ENCODE results near the gene TMEM201. TPM values are rescaled to one million over a fixed set of nuclear protein-coding genes. Genes with fewer than 3 reads are reported as not detected.

The TMEM201 gene
- total and polyA plus RNA-seq, 2 of the 8 experiments (the other 6 are each of a cell fraction or from before 2014, with no cell fraction given) = 8.2 to 27.1 TPM

DNA sequence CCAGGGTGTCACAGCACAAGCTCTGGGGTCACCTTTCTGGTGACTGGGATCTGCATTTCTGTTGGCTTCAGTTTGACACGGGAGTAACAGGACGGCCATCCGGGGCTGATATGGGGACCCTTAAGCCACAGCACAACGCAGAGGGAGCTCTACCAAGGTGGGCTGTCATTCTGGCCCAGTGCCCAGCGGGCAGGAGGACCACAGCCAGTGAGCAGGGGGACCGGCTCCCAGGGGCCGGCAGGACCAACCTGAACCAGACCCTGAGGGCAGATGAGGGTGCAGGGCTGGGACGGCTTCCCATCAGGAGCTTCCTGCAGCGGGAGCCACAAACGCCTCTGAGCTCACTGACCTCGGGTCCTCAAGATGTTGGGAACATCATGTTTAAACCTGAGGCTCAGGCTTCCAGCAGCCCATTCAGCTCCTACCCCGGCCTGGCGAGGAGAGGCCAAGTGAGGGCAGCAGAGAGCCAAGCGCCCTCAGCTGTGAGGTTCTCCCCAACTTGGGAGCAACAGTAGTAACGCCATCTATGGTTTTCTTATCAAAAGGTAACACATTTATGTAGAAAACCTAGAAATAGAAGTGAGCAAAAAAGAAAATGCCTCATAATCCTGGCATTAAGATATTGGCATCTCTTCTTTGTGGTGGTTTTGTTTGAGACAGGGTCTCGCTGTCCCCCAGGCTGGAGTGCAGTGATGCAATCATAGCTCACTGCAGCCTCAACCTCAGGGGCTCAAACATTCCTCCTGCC is 26.8 kb downstream of the TMEM201 start:
- POLR2A ChIA-PET (ENCODE audit: partially characterized antibody) = interaction anchor here (0.6 to 1.6 kb wide), 7 partner anchors 9 to 28 kb away, joined by 4 to 8 read pairs (median 4); no protein-coding TSS in a partner anchor
- no peak overlapping the region for H3K4ac ChIP-seq (replicated peaks; ENCODE audit: insufficient read length, low read depth, low read length)
- H4K20me1 ChIP-seq (replicated peaks in 1 of 2; ENCODE audit: control insufficient read depth in 1 of 2, insufficient read depth in 2 of 2, low read length in 2 of 2) = no peaks in the 10 kb centered on the region
- H3K4me2 ChIP-seq (ENCODE audit: insufficient read depth in 1 of 2, low read depth in 2 of 2, low read length in 2 of 2) = no peak overlapping the region
- H2BK5ac ChIP-seq (ENCODE audit: low read depth, low read length) = no peak overlapping the region
- H2BK12ac ChIP-seq (ENCODE audit: low read depth, low read length) = no peak overlapping the region
- H3K79me1 ChIP-seq (ENCODE audit: low read depth, low read length) = no peaks in the 10 kb centered on the region; the same call in 1 of the 2 replicates
- no peak overlapping the region; the same call in 1 of the 2 replicates for H3K18ac ChIP-seq (ENCODE audit: extremely low read depth, low read length)
- 62% methylated on average over 16 of the region's 16 CpGs; no CpG with 5 or more reads in 1 of the 2 experiments for WGBS, 2 experiments (ENCODE audit: extremely low coverage in 1 of 2, insufficient coverage in 1 of 2, insufficient read length in 1 of 2, insufficient replicate concordance in 2 of 2, low coverage in 1 of 2, low lambda C conversion rate in 2 of 2, missing lambda C conversion rate in 1 of 2)
- no peak overlapping the region for H3K56ac ChIP-seq (replicated peaks; ENCODE audit: insufficient read length, low read depth, low read length)
- H3K23ac ChIP-seq (ENCODE audit: insufficient read length) = no peak overlapping the region
- H3K36me3 ChIP-seq (ENCODE audit: control insufficient read depth in 2 of 4, insufficient read depth in 4 of 4, low read length in 3 of 4) = peaks cover 4 to 17% (median 10%) of the 10 kb centered on the region in 4 experiments; a peak in 4 of 8 replicates
- no peak overlapping the region for H4K5ac ChIP-seq (ENCODE audit: insufficient read length, low read depth, low read length)
- H4K91ac ChIP-seq (replicated peaks; ENCODE audit: insufficient read length, low read length) = no peak overlapping the region
- no peak overlapping the region for H2BK15ac ChIP-seq (ENCODE audit: low read length)
- no peaks in the 10 kb centered on the region; a peak in 1 of 7 replicates for H3K4me1 ChIP-seq (replicated peaks in 1 of 4; ENCODE audit: control insufficient read depth in 3 of 4, insufficient read depth in 4 of 4, low read length in 3 of 4)
- no peak overlapping the region for H2BK20ac ChIP-seq (ENCODE audit: low read length)
- H2AK5ac ChIP-seq (ENCODE audit: low read depth, low read length) = no peak overlapping the region
- no peak overlapping the region for H3K27ac ChIP-seq (ENCODE audit: low read depth, low read length)
- CTCF ChIA-PET (ENCODE audit: partially characterized antibody) = interaction anchor here (0.6 to 6.7 kb wide), 53 partner anchors 10 to 536 kb away, joined by 3 to 77 read pairs (median 3); partner anchors contain the start of gene PIK3CD
- no peaks in the 10 kb centered on the region for H3K23me2 ChIP-seq (ENCODE audit: low read depth, low read length)
- no peaks in the 10 kb centered on the region for H3K79me2 ChIP-seq (ENCODE audit: control insufficient read depth in 1 of 2, insufficient read depth in 2 of 2, low read length in 2 of 2)
- peak; percentile 59 to 86 for DNase-seq (ENCODE audit: low read depth in 1 of 2, low spot score in 2 of 2)
- H3K4me3 ChIP-seq (ENCODE audit: extremely low read depth in 1 of 4, insufficient read depth in 2 of 4, low read depth in 3 of 4, low read length in 4 of 4) = no peak overlapping the region
- no peaks in the 10 kb centered on the region for H3K9me3 ChIP-seq (ENCODE audit: insufficient read depth in 2 of 2, low read depth in 1 of 2, low read length in 1 of 2)
- peak; percentile 97 for FAIRE-seq
- H2BK120ac ChIP-seq (replicated peaks; ENCODE audit: low read depth, low read length) = no peak overlapping the region
- no peak overlapping the region for H4K8ac ChIP-seq (ENCODE audit: extremely low read depth, insufficient read depth, low read length)
- H3K9ac ChIP-seq (replicated peaks in 1 of 4; ENCODE audit: extremely low read depth in 1 of 4, low read depth in 3 of 4, low read length in 3 of 4) = no peak overlapping the region
- H3K27me3 ChIP-seq (replicated peaks in 1 of 4; ENCODE audit: control insufficient read depth in 3 of 4, extremely low read depth in 1 of 4, insufficient read depth in 3 of 4, low read length in 3 of 4) = no peaks in the 10 kb centered on the region
- H2AFZ ChIP-seq (ENCODE audit: low read length) = no peak overlapping the region
- H3K14ac ChIP-seq (ENCODE audit: insufficient read length) = no peak overlapping the region
- no peak for TF ChIP-seq RXRA (IDR thresholded peaks at IDR 0.05; ENCODE audit: insufficient read depth, low read depth, low read length)
- TF ChIP-seq NRF1 (IDR thresholded peaks at IDR 0.05; ENCODE audit: low read depth, low read length) = no peak
- no peak for TF ChIP-seq SIN3A (conservative IDR thresholded peaks at IDR 0.05 in 1 of 2, IDR thresholded peaks at IDR 0.05 in 1 of 2; ENCODE audit: low read depth in 1 of 2, low read length in 2 of 2)
- no peak for TF ChIP-seq YY1 (IDR thresholded peaks at IDR 0.05; ENCODE audit: low read depth, low read length)
- TF ChIP-seq, protein P1, sequence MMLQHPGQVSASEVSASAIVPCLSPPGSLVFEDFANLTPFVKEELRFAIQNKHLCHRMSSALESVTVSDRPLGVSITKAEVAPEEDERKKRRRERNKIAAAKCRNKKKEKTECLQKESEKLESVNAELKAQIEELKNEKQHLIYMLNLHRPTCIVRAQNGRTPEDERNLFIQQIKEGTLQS (IDR thresholded peaks at IDR 0.05; ENCODE audit: insufficient read depth, low read depth, low read length) = 0 out of 2 replicates have a peak, but pooled peaks have one; percentile 27
- no peak for TF ChIP-seq SIX5 (IDR thresholded peaks at IDR 0.05; ENCODE audit: low read depth, low read length)
- no peak for TF ChIP-seq KDM1A (IDR thresholded peaks at IDR 0.05; ENCODE audit: borderline replicate concordance, low read length)
- no peak for TF ChIP-seq CREB1 (IDR thresholded peaks at IDR 0.05)
- TF ChIP-seq ATF2 (IDR thresholded peaks at IDR 0.05; ENCODE audit: low read length) = no peak; the same call in 1 of the 2 replicates
- no peak for TF ChIP-seq SP1 (IDR thresholded peaks at IDR 0.05; ENCODE audit: low read depth, low read length)
